Measurements from ENCODE around the gene LCOR.

DNA sequence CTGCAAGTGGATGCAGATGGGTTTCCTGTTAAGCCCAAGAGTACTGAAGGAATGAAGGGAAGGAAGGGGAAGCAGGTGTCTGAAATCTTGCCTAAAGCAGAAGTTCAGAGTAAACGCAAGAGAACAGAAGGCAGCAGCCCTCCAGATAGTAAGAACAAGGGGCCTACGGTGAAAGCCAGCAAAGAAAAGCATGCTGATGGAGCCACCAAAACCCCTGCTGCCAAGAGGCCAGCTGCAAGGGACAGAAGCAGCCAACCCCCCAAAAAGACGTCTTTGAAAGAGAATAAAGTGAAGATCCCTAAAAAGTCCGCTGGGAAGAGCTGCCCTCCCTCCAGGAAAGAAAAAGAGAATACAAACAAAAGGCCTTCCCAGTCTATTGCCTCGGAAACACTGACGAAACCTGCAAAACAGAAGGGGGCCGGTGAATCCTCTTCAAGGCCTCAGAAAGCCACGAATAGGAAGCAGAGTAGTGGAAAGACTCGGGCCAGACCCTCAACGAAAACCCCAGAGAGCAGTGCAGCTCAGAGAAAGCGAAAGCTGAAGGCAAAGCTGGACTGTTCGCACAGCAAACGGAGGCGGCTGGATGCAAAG is 152.5 kb downstream of the LCOR start:
- TF ChIP-seq GATA3 (IDR thresholded peaks at IDR 0.05; ENCODE audit: low read depth, low read length) (no peak), GATA2 (IDR thresholded peaks at IDR 0.05; ENCODE audit: low read depth, low read length) (no peak)

Data from SH-SY5Y (cell line).